K562 (cell line): ENCODE results near the gene DNAI1. TPM values are rescaled to one million over a fixed set of nuclear protein-coding genes. Genes with fewer than 3 reads are reported as not detected.

ENCODE experiments used
- ATAC-seq: fragments of 200-7000 bp; cut with Tn5 transposase; 3 replicates; pipeline ENCODE4 v1.9.1; 2020; ENCODE audit warnings: moderate library complexity
- BruUV-seq: library from RNA; stranded (reverse); fragments of 400-500 nt; replicated peaks from 2 replicates; lab custom pipeline; 2021; lab: Mats Ljungman, UMichigan
- CTCF ChIA-PET: fragments of 300-600 bp; formaldehyde crosslinking; extraction: SDS; loops from one replicate; lab custom pipeline; 2021; ENCODE audit warnings: low intra/inter-chr PET ratio; lab: Yijun Ruan, JAX
- POLR2A ChIA-PET: fragments of 300-600, 350-650 bp; sonication (Branson Sonifier 250); formaldehyde crosslinking; extraction: SDS; loops from one replicate; lab custom pipeline; 2021; ENCODE audit warnings: antibody characterized with exemption, inconsistent platforms; lab: Yijun Ruan, JAX
- DNase-seq, 4 experiments: peaks; one replicate each; pipeline versions ENCODE4 v3.0.0 to v3.0.0-alpha.2; 2011 to 2018; ENCODE audit warnings: low spot score in 3 of 4, mixed read lengths in 3 of 4; ENCODE audit errors: extremely low read depth in 1 of 4
- FAIRE-seq: peaks from 2 replicates; lab custom pipeline; 2011; peaks lifted over from hg19 to GRCh38; lab: Jason Lieb, UNC
- H2AFZ ChIP-seq: 2 replicates; pipeline ENCODE4 v1.6.0; 2011; ENCODE audit warnings: low read depth, low read length, control low read depth, inconsistent platforms
- H3K27ac ChIP-seq: fragments of 200-600 bp; 3 replicates; pipeline ENCODE4 v1.8.0; 2011; ENCODE audit warnings: low read depth, mild to moderate bottlenecking, control low read depth, inconsistent platforms, low read length, moderate library complexity, mixed read lengths; ENCODE audit errors: extremely low read depth
- H3K27me3 ChIP-seq, 2 experiments: fragments of 300-600 bp in 1 of 2; 2 replicates in 1 of 2; 3 replicates in 1 of 2; pipeline versions ENCODE4 v1.6.0 to v1.8.0; 2011; ENCODE audit warnings: inconsistent platforms in 2 of 2, low read length in 2 of 2, mild to moderate bottlenecking in 1 of 2, mixed read lengths in 1 of 2, moderate library complexity in 1 of 2; ENCODE audit not compliant: control insufficient read depth in 2 of 2, insufficient read depth in 2 of 2
- H3K36me3 ChIP-seq: fragments of 300-600 bp; 3 replicates; pipeline ENCODE4 v1.8.0; 2011; ENCODE audit warnings: mild to moderate bottlenecking, low read length, inconsistent platforms; ENCODE audit not compliant: control insufficient read depth, insufficient read depth
- H3K4me1 ChIP-seq, 2 experiments: fragments of 200-600 bp in 1 of 2; replicated peaks in 1 of 2; 2 replicates in 1 of 2; 3 replicates in 1 of 2; pipeline versions ENCODE4 v1.5.1 to v1.8.0; 2011; ENCODE audit warnings: inconsistent platforms in 2 of 2, low read length in 2 of 2, mild to moderate bottlenecking in 1 of 2, mixed read lengths in 1 of 2, moderate library complexity in 1 of 2; ENCODE audit not compliant: control insufficient read depth in 2 of 2, insufficient read depth in 2 of 2
- H3K4me2 ChIP-seq: 2 replicates; pipeline ENCODE4 v1.6.1; 2011; ENCODE audit warnings: low read length, control low read depth, inconsistent platforms, mixed read lengths; ENCODE audit not compliant: insufficient read depth
- H3K4me3 ChIP-seq: fragments of 200-600 bp; sonication (generic), shearing (Covaris generic); 2 replicates; pipeline ENCODE4 v1.5.1; 2016; ENCODE audit warnings: control low read depth, inconsistent platforms
- H3K79me2 ChIP-seq: fragments of 200-600 bp; 3 replicates; pipeline ENCODE4 v1.8.0; 2011; ENCODE audit warnings: low read length, inconsistent platforms; ENCODE audit not compliant: control insufficient read depth, insufficient read depth
- H3K9ac ChIP-seq, 2 experiments: 2 replicates each; pipeline versions ENCODE4 v1.6.0 to v1.6.1; 2011; ENCODE audit warnings: low read depth in 2 of 2, low read length in 2 of 2, control low read depth in 1 of 2, inconsistent platforms in 1 of 2, mild to moderate bottlenecking in 1 of 2, mixed read lengths in 1 of 2; ENCODE audit not compliant: insufficient read depth in 1 of 2
- H3K9me1 ChIP-seq: one replicate; pipeline ENCODE4 v1.6.0; 2011; ENCODE audit warnings: inconsistent platforms, mild to moderate bottlenecking, low read length, moderate library complexity; ENCODE audit not compliant: control insufficient read depth, insufficient read depth
- H3K9me3 ChIP-seq: replicated peaks from 2 replicates; pipeline ENCODE4 v1.5.1; 2011; ENCODE audit warnings: low read depth, low read length, inconsistent platforms; ENCODE audit not compliant: control insufficient read depth, insufficient read depth
- H4K20me1 ChIP-seq: replicated peaks from 2 replicates; pipeline ENCODE4 v1.6.1; 2011; ENCODE audit warnings: low read length, inconsistent platforms, mixed read lengths; ENCODE audit not compliant: control insufficient read depth, insufficient read depth
- DMBX1 ChIP-seq: fragments of 250-450 bp; sonication (Bioruptor Pico); IDR thresholded peaks from 2 replicates; pipeline ENCODE4 v1.8.0; 2022; ENCODE audit warnings: inconsistent platforms, mild to moderate bottlenecking, moderate library complexity, borderline replicate concordance
- IRF1 ChIP-seq: sonication (generic); formaldehyde crosslinking; IDR thresholded peaks from 2 replicates; pipeline ENCODE4 v1.8.0; 2022; ENCODE audit warnings: missing genetic modification reagents, mild to moderate bottlenecking, borderline replicate concordance
- NR2C1 ChIP-seq, 2 experiments: fragments of 450-650 bp; IDR thresholded peaks; 2 replicates each; pipeline ENCODE4 v1.6.1; 2017; ENCODE audit warnings: mild to moderate bottlenecking in 2 of 2, antibody characterized with exemption in 1 of 2, inconsistent platforms in 1 of 2, missing compliant biosample characterization in 1 of 2, missing genetic modification characterization in 1 of 2
- NR2C2 ChIP-seq, 2 experiments: fragments of 200-800 bp in 1 of 2; sonication (Bioruptor generic) in 1 of 2; sonication (generic) in 1 of 2; formaldehyde crosslinking in 1 of 2; IDR thresholded peaks; 2 replicates each; pipeline versions ENCODE4 v1.6.1 to v1.8.0; 2016 to 2022; ENCODE audit warnings: mild to moderate bottlenecking in 1 of 2, missing compliant biosample characterization in 1 of 2, missing genetic modification characterization in 1 of 2, missing genetic modification reagents in 1 of 2
- POLR2H ChIP-seq: IDR thresholded peaks from 2 replicates; pipeline ENCODE4 v1.6.1; 2016; ENCODE audit warnings: missing genetic modification characterization, low read depth, mild to moderate bottlenecking, control low read depth, missing compliant biosample characterization, moderate library complexity
- SREBF1 ChIP-seq: fragments of 150-350 bp; IDR thresholded peaks from 2 replicates; pipeline ENCODE4 v1.6.1; 2014; ENCODE audit warnings: antibody characterized with exemption, low read depth, low read length, borderline replicate concordance
- SRSF7 ChIP-seq: fragments of 200-400 bp; formaldehyde crosslinking; optimal IDR thresholded peaks from 2 replicates; pipeline ENCODE3; 2017; ENCODE audit warnings: mild to moderate bottlenecking, low read depth, low read length
- ZBTB7A ChIP-seq: IDR thresholded peaks from 2 replicates; pipeline ENCODE4 v1.6.1; 2011; ENCODE audit warnings: low read depth, mild to moderate bottlenecking, low read length, moderate library complexity, borderline replicate concordance; ENCODE audit not compliant: control insufficient read depth
- ZFP36 ChIP-seq: fragments of 150-350 bp; IDR thresholded peaks from 2 replicates; pipeline ENCODE4 v1.6.1; 2018; ENCODE audit warnings: low read length, low read depth; ENCODE audit not compliant: partially characterized antibody
- ZNF507 ChIP-seq: conservative IDR thresholded peaks from 2 replicates; pipeline ENCODE4 v1.6.1; 2017; ENCODE audit warnings: missing genetic modification characterization, missing compliant biosample characterization
- ZZZ3 ChIP-seq: fragments of 450-650 bp; IDR thresholded peaks from 2 replicates; pipeline ENCODE4 v1.6.1; 2016; ENCODE audit warnings: antibody characterized with exemption, mild to moderate bottlenecking, moderate library complexity
- WGBS: fragments of 100-300 bp; shearing (Covaris generic); methylation state at CpG from one replicate; pipeline ENCODE4 v1.1.6; 2016; ENCODE audit warnings: low coverage, mixed read lengths; ENCODE audit not compliant: insufficient coverage; ENCODE audit errors: missing lambda C conversion rate; 5-methylcytosine and 5-hydroxymethylcytosine counted together
- in situ Hi-C: fragments of 300-500 bp; cut with MboI; formaldehyde crosslinking; loops from 4 replicates; pipeline ENCODE4 v1.15.0; 2018; ENCODE audit warnings: inconsistent platforms, mixed read lengths
- intact Hi-C: fragments of 100-400 bp; cut with micrococcal nuclease; formaldehyde crosslinking; loops from 2 replicates; pipeline ENCODE4 v1.14.2; 2022
- polyA plus RNA-seq, 8 experiments: library from polyadenylated mRNA; depleted of rRNA in 4 of 8; stranded (reverse) in 5 of 8; unstranded in 3 of 8; fragments of >200 nt; fragmentation: Nextera tagmentation in 2 of 8; fragmentation: Illumina TruSeq in 1 of 8; extraction: Ambion mirVana in 2 of 8; extraction: Trizol in 1 of 8; gene quantifications; 2 replicates each; pipeline versions ENCODE4 v1.2.1 to v1.2.3, GENCODE V29; 2011 to 2014; ENCODE audit warnings: inconsistent platforms in 1 of 8, missing spikeins in 1 of 8
- total RNA-seq, 7 experiments: library from RNA; depleted of rRNA in 6 of 7; stranded (reverse); fragments of >200 nt in 6 of 7; fragmentation: Illumina TruSeq in 2 of 7; extraction: Trizol in 2 of 7; gene quantifications; 2 replicates each; pipeline versions ENCODE4 v1.2.1 to v1.2.3, GENCODE V29; 2011 to 2021; ENCODE audit warnings: low replicate concordance in 1 of 7
- TF ChIP-seq, protein P1 (sequence below): sonication (generic); formaldehyde crosslinking; IDR thresholded peaks from 2 replicates; pipeline ENCODE4 v1.8.1; 2023; ENCODE audit warnings: mild to moderate bottlenecking, missing genetic modification reagents
- TF ChIP-seq, protein P2 (sequence below): fragments of 450-650 bp; conservative IDR thresholded peaks from 2 replicates; pipeline ENCODE4 v1.6.1; 2016; ENCODE audit warnings: missing genetic modification characterization, low read depth, mild to moderate bottlenecking, missing compliant biosample characterization, moderate library complexity

The DNAI1 gene
- total and polyA plus RNA-seq, 9 of the 15 experiments (the other 6 are each of a cell fraction or from before 2014, with no cell fraction given): 0.01 to 0.17 (median 0.04) TPM; not detected in 6

DNA sequence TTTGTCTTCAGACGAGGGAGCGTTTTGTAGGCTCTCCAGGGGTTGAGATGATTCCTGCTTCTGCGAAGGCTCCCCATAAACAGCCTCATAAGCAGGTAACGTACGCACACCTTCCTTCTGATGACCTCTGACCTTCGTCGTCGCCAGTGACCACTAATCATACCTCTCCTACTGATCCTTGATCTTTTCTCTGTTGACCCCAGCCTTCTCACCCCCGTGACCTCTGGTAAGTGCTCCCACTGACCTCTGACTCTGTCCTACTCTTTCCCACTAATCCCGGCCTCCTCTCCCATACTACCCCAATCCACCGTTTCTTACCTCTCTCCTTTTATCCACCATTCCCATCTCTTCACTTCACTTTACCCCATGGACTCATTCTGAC, 345 bp downstream of the DNAI1 start:
- intact Hi-C loops (no loop called here), in situ Hi-C loops (no loop called here)
- no peak overlapping the region for H3K9ac ChIP-seq
- ChIA-PET CTCF (no interaction called here), POLR2A (no interaction called here)
- peak overlapping the region; percentile 76 for H3K4me2 ChIP-seq
- peaks cover 4% of the 10 kb centered on the region; the same call in 1 of the 3 replicates for H3K79me2 ChIP-seq
- peaks cover 8% of the 10 kb centered on the region; the same call in 1 of the 2 replicates for H4K20me1 ChIP-seq
- BruUV-seq: no TSS peak
- H2AFZ ChIP-seq: peak overlapping the region; percentile 86
- 14% methylated on average over 11 of the region's 11 CpGs for WGBS
- H3K9me3 ChIP-seq: no peaks in the 10 kb centered on the region
- no peak for DNase-seq
- peaks cover 4 to 22% of the 10 kb centered on the region in 2 experiments; a peak in 4 of 5 replicates for H3K4me1 ChIP-seq
- no peaks in the 10 kb centered on the region for H3K9me1 ChIP-seq
- H3K27me3 ChIP-seq: no peaks in the 10 kb centered on the region
- no peak overlapping the region for H3K27ac ChIP-seq
- no peak for FAIRE-seq
- peak overlapping the region; percentile 58; the same call in 1 of the 2 replicates for H3K4me3 ChIP-seq
- H3K36me3 ChIP-seq: no peaks in the 10 kb centered on the region
- ATAC-seq: no peak
- TF ChIP-seq DMBX1 (CRISPR knock-in tag) (no peak), ZBTB7A (no peak), SRSF7 (no peak), POLR2H (tag) (no peak), IRF1 (no peak), SREBF1 (no peak), ZZZ3 (no peak), ZNF507 (no peak), NR2C2 (CRISPR knock-in tag; IDR thresholded peaks at IDR 0.05) (no peak), NR2C2 (tag; IDR thresholded peaks at IDR 0.05) (peak; percentile 43; the same call in 1 of the 2 replicates), NR2C1 (IDR thresholded peaks at IDR 0.05) (peak; percentile 45), NR2C1 (tag; IDR thresholded peaks at IDR 0.05) (no peak), ZFP36 (no peak)
- TF ChIP-seq, protein P1, sequence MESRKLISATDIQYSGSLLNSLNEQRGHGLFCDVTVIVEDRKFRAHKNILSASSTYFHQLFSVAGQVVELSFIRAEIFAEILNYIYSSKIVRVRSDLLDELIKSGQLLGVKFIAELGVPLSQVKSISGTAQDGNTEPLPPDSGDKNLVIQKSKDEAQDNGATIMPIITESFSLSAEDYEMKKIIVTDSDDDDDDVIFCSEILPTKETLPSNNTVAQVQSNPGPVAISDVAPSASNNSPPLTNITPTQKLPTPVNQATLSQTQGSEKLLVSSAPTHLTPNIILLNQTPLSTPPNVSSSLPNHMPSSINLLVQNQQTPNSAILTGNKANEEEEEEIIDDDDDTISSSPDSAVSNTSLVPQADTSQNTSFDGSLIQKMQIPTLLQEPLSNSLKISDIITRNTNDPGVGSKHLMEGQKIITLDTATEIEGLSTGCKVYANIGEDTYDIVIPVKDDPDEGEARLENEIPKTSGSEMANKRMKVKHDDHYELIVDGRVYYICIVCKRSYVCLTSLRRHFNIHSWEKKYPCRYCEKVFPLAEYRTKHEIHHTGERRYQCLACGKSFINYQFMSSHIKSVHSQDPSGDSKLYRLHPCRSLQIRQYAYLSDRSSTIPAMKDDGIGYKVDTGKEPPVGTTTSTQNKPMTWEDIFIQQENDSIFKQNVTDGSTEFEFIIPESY: no peak
- TF ChIP-seq, protein P2, sequence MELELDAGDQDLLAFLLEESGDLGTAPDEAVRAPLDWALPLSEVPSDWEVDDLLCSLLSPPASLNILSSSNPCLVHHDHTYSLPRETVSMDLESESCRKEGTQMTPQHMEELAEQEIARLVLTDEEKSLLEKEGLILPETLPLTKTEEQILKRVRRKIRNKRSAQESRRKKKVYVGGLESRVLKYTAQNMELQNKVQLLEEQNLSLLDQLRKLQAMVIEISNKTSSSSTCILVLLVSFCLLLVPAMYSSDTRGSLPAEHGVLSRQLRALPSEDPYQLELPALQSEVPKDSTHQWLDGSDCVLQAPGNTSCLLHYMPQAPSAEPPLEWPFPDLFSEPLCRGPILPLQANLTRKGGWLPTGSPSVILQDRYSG (tag): no peak
